Glutamatergic neuron (in vitro differentiated cells): Measurements from ENCODE around the gene POP7. TPM values are rescaled to one million over a fixed set of nuclear protein-coding genes. Genes with fewer than 3 reads are reported as not detected.
A peak's percentile ranks its signal among the peaks of the same experiment; 100 is the strongest.
"Not testable (repeated sequence)": the region's sequence is repeated elsewhere in the genome, so short reads cannot be mapped to it uniquely, and the experiment has no call there.

Source experiments
- DNase-seq: peaks from one replicate; pipeline ENCODE4 v3.0.0; 2022
- H3K27ac Mint-ChIP-seq: one replicate; pipeline ENCODE4 v1.8.0; 2020; ENCODE audit warnings: mild to moderate bottlenecking, mixed read lengths, inconsistent platforms; ENCODE audit not compliant: unreplicated experiment
- H3K27me3 Mint-ChIP-seq: one replicate; pipeline ENCODE4 v1.8.0; 2020; ENCODE audit warnings: mild to moderate bottlenecking, moderate library complexity, mixed read lengths, inconsistent platforms; ENCODE audit not compliant: unreplicated experiment
- H3K36me3 Mint-ChIP-seq: one replicate; pipeline ENCODE4 v1.8.0; 2020; ENCODE audit warnings: mild to moderate bottlenecking, mixed read lengths, inconsistent platforms; ENCODE audit not compliant: unreplicated experiment
- H3K4me1 Mint-ChIP-seq: one replicate; pipeline ENCODE4 v1.8.0; 2020; ENCODE audit warnings: mild to moderate bottlenecking, low read depth, mixed read lengths, inconsistent platforms; ENCODE audit not compliant: unreplicated experiment
- H3K4me3 Mint-ChIP-seq: one replicate; pipeline ENCODE4 v1.8.0; 2020; ENCODE audit warnings: mild to moderate bottlenecking, mixed read lengths, inconsistent platforms; ENCODE audit not compliant: unreplicated experiment
- H3K9me3 Mint-ChIP-seq: one replicate; pipeline ENCODE4 v1.8.0; 2020; ENCODE audit warnings: mild to moderate bottlenecking, moderate library complexity, mixed read lengths, inconsistent platforms; ENCODE audit not compliant: unreplicated experiment
- long read RNA-seq: library from polyadenylated mRNA; unstranded; transcript quantifications from one replicate; pipeline ENCODE4 v2.0.0, GENCODE V29; 2020; ENCODE audit not compliant: unreplicated experiment
- total RNA-seq: library from RNA; stranded (reverse); fragmentation: NEBNext Ultra II Directional; extraction: Animal tissue kit (Norgen Biotek cat#: 25700); gene quantifications from one replicate; pipeline ENCODE4 v1.2.1, GENCODE V29; 2021; ENCODE audit not compliant: unreplicated experiment
- TF ChIP-seq, protein P1 (sequence below): fragments of 200-600 bp; sonication (generic); IDR thresholded peaks from one replicate; pipeline ENCODE4 v1.5.0; 2021; ENCODE audit not compliant: partially characterized antibody, unreplicated experiment

Gene POP7
- 35.8 TPM for total RNA-seq
- long read RNA-seq, transcript POP7-201 (2 exons, 927 nt) = major isoform, 45 of 47 reads
- long read RNA-seq, partial matches to known transcripts = 0 of 47 reads
- long read RNA-seq, other reads (novel, unspliced or antisense) = 2 of 47 reads

GRCh38 chr7:100705753-100706671, at the start of gene POP7:
TSS of gene POP7 (plus strand) at chr7:100706121. CDS start at chr7:100706831, 710 bp downstream.
- Mint-ChIP-seq H3K36me3 (no peaks in the 10 kb centered on the region), H3K9me3 (no peaks in the 10 kb centered on the region), H3K27me3 (peaks cover 2% of the 10 kb centered on the region), H3K4me3 (peak within 1 kb of the TSS; percentile 96), H3K27ac (peak within 1 kb of the TSS; percentile 93), H3K4me1 (peaks cover 6% of the 10 kb centered on the region)
- TF ChIP-seq, protein P1, sequence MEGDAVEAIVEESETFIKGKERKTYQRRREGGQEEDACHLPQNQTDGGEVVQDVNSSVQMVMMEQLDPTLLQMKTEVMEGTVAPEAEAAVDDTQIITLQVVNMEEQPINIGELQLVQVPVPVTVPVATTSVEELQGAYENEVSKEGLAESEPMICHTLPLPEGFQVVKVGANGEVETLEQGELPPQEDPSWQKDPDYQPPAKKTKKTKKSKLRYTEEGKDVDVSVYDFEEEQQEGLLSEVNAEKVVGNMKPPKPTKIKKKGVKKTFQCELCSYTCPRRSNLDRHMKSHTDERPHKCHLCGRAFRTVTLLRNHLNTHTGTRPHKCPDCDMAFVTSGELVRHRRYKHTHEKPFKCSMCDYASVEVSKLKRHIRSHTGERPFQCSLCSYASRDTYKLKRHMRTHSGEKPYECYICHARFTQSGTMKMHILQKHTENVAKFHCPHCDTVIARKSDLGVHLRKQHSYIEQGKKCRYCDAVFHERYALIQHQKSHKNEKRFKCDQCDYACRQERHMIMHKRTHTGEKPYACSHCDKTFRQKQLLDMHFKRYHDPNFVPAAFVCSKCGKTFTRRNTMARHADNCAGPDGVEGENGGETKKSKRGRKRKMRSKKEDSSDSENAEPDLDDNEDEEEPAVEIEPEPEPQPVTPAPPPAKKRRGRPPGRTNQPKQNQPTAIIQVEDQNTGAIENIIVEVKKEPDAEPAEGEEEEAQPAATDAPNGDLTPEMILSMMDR = no peak
- peak; percentile 100 for DNase-seq

- H3K9me3 Mint-ChIP-seq, H3K27me3 Mint-ChIP-seq, H3K27ac Mint-ChIP-seq, DNase-seq, H3K36me3 Mint-ChIP-seq, H3K4me1 Mint-ChIP-seq, H3K4me3 Mint-ChIP-seq: not testable (repeated sequence)
Measured at GRCh38 chr7:100662194-100662776, 43.6 kb upstream of the POP7 start.

DNA sequence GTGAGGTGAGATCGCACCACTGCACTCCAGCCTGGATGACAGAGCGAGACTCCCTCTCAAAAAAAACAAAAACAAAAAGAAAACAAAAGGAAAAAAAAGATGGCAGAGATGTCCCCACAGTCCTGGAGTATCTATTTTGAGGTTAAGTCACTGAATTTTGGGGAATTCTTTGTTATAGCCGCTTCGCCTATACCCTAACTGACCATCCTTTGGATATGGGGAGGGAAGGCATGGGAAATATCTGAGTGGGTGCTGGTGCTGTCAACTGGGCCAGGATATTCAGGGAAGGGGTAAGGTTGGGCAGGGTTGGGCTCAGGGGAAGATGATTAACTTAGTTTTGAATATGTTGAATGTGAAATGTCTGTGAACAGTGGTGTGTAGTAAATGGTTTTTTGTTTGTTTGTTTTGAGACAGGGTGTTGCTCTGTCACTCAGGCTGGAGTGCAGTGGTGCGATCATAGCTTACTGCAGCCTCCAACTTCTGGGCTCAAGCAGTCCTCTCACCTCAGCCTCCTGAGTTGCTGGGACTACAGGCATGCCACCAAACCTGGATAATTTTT, 40.7 kb upstream of the POP7 start:
- Mint-ChIP-seq H3K9me3 (peaks cover 9% of the 10 kb centered on the region), H3K4me1 (no peaks in the 10 kb centered on the region), H3K27me3 (peaks cover 1% of the 10 kb centered on the region), H3K36me3 (peaks cover 8% of the 10 kb centered on the region), H3K27ac (no peak overlapping the region), H3K4me3 (no peak overlapping the region)
- no peak for DNase-seq
- TF ChIP-seq, protein P1 = no peak

GRCh38 chr7:100667331-100668068, 38.4 kb upstream of the POP7 start:
- Mint-ChIP-seq H3K27ac (no peak overlapping the region), H3K27me3 (no peaks in the 10 kb centered on the region), H3K9me3 (peaks cover 7% of the 10 kb centered on the region), H3K4me1 (no peaks in the 10 kb centered on the region), H3K4me3 (no peak overlapping the region), H3K36me3 (peaks cover 8% of the 10 kb centered on the region)
- TF ChIP-seq, protein P1 = no peak
- no peak for DNase-seq

DNA sequence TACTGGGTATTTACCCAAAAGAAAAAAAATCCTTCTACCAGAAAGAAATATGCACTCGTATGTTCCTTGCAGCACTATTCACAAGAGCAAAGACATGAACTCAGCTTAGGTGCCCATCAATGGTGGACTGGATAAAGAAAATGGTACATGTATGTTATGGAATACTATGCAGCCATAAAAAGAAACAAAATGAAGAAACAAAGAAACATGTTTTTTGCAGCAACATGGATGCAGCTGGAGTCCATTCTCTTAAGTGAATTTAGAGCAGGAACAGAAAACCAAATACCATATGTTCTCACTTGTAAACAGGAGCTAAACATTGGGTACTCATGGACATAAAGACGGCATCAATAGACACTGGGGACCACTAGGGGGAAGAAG, 37.9 kb upstream of the POP7 start:
- DNase-seq = no peak
- TF ChIP-seq, protein P1 = no peak
- Mint-ChIP-seq H3K4me1 (no peaks in the 10 kb centered on the region), H3K27ac (no peak overlapping the region), H3K36me3 (peaks cover 8% of the 10 kb centered on the region), H3K4me3 (no peak overlapping the region), H3K27me3 (no peaks in the 10 kb centered on the region), H3K9me3 (peaks cover 10% of the 10 kb centered on the region)

DNA sequence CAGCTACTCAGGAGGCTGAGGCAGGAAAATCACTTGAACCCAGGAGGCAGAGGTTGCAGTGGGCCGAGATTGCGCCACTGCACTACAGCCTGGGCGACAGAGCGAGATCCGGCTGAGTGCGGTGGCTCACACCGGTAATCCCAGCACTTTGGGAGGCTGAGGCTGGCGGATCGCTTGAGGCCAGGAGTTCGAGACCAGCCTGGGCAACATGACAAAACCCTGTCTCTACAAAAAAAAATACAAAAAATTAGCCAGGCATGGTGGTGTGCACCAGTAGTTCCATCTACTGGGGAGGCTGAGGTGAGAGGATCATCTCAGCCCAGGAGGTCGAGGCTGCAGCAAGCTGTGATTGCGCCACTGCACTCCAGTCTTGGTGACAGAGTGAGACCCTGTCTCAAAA, 36.8 kb upstream of the POP7 start:
- not testable (repeated sequence) for H3K27me3 Mint-ChIP-seq, H3K4me1 Mint-ChIP-seq, H3K36me3 Mint-ChIP-seq, H3K4me3 Mint-ChIP-seq, H3K9me3 Mint-ChIP-seq, DNase-seq, H3K27ac Mint-ChIP-seq
